Dendritic cell treated with granulocyte-macrophage colony-stimulating factor and Interleukin-4, amounts not matched to agents 40 ng/mL and 50 ng/mL, for 4 days (primary cell): ENCODE results near the gene BFSP2.
"Not testable (repeated sequence)": the region's sequence is repeated elsewhere in the genome, so short reads cannot be mapped to it uniquely, and the experiment has no call there.

Source experiments
- H3K27ac Mint-ChIP-seq: one replicate; pipeline ENCODE4 v1.8.0; 2022; ENCODE audit warnings: mild to moderate bottlenecking, mixed read lengths
- H3K27me3 Mint-ChIP-seq: one replicate; pipeline ENCODE4 v1.8.0; 2022; ENCODE audit warnings: mild to moderate bottlenecking, mixed read lengths
- H3K36me3 Mint-ChIP-seq: one replicate; pipeline ENCODE4 v1.8.0; 2022; ENCODE audit warnings: low read depth, mixed read lengths
- H3K4me1 Mint-ChIP-seq: one replicate; pipeline ENCODE4 v1.8.0; 2022; ENCODE audit warnings: low read depth, mixed read lengths
- H3K4me3 Mint-ChIP-seq: one replicate; pipeline ENCODE4 v1.8.0; 2022; ENCODE audit warnings: mild to moderate bottlenecking, moderate library complexity, mixed read lengths
- H3K9me3 Mint-ChIP-seq: one replicate; pipeline ENCODE4 v1.8.0; 2022; ENCODE audit warnings: mixed read lengths
- intact Hi-C: fragments of 100-400 bp; cut with micrococcal nuclease; formaldehyde crosslinking; loops from one replicate; pipeline ENCODE4 v1.15.0; 2022

Gene BFSP2

DNA sequence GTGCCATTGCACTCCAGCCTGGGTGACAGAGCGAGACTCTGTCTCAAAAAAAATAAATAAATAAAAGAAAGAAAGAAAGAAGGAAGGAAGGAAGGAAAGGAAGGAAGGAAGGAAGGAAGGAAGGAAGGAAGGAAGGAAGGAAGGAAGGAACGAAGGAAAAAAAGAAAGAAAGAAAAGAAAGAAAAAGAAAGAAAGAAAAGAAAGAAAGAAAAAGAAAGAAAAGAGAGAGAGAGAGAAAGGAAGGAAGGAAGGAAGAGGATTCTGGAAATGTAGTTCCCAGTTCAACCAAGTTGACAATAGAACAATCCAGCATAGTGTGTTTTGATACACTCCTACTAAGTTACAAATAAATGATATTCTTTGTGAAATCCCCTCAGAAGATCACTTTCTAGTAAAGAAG is 102.7 kb downstream of the BFSP2 start:
- H3K4me1 Mint-ChIP-seq: peaks cover 15% of the 10 kb centered on the region
- H3K36me3 Mint-ChIP-seq, H3K9me3 Mint-ChIP-seq, H3K27me3 Mint-ChIP-seq, intact Hi-C loops, H3K27ac Mint-ChIP-seq, H3K4me3 Mint-ChIP-seq: not testable (repeated sequence)

DNA sequence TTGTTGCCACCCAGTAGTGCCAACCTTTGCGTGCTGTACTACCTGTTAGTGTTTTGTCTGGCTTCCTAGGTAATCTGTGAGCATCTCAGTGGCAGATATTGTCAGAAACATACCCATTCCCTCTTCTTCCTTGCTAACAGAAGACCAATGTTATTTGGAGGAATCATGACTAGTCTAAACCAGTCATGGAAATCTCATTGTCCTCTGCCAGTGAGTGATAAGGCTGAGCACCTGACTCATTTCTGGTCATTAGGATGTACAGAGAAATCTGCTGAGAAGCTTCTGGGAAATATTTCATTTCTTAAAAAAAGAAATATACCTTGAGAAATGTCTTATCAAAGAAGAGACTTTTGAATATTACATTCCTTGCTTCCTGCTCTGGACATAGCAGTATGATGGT is 103.6 kb downstream of the BFSP2 start:
- intact Hi-C loops: no loop called here
- Mint-ChIP-seq H3K27ac (no peak overlapping the region), H3K27me3 (peaks cover 4% of the 10 kb centered on the region), H3K9me3 (no peaks in the 10 kb centered on the region), H3K4me3 (no peak overlapping the region), H3K4me1 (peaks cover 15% of the 10 kb centered on the region), H3K36me3 (no peaks in the 10 kb centered on the region)

DNA sequence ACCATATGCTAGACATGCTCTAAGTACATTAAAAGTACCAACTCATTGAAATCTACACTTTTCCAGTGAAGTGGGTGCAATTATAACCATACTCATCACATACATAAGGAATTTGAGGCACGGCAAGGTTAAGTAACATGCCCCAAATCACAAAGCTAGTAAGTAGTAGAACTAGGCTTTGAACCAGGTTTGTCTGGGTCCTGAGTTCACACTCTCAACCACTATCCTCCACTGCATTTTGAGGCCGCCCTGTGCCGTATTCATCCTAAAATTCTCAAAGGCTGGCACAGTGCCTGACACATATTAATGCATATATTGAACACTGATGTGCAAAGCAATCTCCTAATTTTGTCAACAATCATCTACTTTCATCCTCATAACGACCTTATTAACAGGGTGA is 104.9 kb downstream of the BFSP2 start:
- Mint-ChIP-seq H3K4me3 (no peak overlapping the region), H3K36me3 (no peaks in the 10 kb centered on the region), H3K27ac (no peak overlapping the region), H3K9me3 (no peaks in the 10 kb centered on the region), H3K4me1 (peaks cover 15% of the 10 kb centered on the region), H3K27me3 (peaks cover 4% of the 10 kb centered on the region)
- intact Hi-C loops: no loop called here

DNA sequence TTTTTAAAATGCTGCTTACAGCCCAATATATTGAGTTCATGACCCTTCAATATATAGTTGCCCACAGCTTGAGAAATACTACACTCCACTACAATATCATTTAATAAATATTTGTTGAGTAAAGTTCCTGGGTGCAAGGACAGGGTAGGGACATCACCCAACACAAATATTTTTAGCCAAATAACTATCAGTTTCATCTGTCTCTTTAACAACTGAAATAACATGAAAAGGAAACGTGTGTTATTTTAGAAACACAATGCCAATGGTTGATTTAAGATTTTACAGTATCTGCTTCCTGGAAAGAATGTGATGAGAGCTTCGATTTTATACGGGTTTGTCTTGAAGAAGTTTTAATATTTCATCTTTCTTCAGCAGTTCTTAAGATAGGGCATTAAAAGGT is 106.0 kb downstream of the BFSP2 start:
- Mint-ChIP-seq H3K4me3 (no peak overlapping the region), H3K9me3 (no peaks in the 10 kb centered on the region), H3K36me3 (no peaks in the 10 kb centered on the region), H3K27ac (peak overlapping the region; percentile 84), H3K4me1 (peaks cover 15% of the 10 kb centered on the region), H3K27me3 (peaks cover 4% of the 10 kb centered on the region)
- intact Hi-C loops: no loop called here

DNA sequence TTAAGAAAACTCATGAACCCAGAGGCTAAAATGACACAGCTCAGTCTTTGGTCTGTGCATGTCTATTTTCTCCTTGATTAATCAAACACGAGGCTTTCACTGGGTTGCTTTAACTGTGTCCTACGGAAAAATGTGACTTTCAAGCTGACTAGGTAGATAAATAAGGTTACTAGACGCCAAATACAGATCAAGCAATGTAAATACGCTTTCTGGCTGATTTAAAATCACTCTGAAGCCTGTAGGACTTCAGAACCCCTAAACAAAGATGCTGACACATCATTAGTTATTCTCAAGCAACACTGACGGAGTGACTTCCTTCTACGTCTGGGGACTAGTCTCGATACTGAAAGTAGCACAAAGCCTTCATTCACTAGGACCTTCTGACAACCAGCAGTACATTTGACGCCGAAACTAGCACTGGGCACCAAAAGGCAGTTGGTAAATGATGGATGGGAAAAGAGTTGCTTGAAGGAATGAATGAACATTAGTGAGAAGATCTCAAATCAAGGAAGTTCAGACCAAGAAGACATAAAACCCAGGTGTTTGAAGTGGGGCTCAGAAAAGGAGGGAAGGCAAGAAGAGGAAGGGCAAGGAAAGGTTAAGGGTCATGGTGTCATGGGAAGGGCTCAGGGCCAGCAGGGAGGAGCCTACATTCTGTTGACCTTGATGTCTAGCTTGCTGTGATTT is 106.5 kb downstream of the BFSP2 start:
- Mint-ChIP-seq H3K4me1 (peaks cover 15% of the 10 kb centered on the region), H3K4me3 (peak overlapping the region; percentile 68), H3K27me3 (peaks cover 2% of the 10 kb centered on the region), H3K27ac (peak overlapping the region; percentile 84), H3K9me3 (no peaks in the 10 kb centered on the region), H3K36me3 (no peaks in the 10 kb centered on the region)
- intact Hi-C loops: no loop called here

DNA sequence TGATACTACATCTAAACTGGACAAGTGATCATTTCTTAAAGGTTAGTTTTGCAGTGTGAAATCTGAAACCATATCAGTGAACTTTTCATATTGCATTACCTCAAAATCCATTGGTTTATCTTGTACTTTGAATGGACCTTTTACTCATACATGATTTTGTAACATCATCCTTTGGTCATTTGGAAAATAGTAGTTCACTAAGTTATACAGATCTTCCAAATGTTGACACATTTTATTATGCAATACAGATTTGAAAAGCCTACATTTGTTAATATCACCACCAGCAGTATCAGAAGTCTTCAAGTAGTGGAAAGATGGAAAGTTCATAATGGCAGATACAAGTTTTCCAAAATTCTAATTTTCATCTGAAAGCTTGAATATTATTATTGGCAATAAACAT is 109.6 kb downstream of the BFSP2 start:
- no peak overlapping the region for H3K4me3 Mint-ChIP-seq
- peaks cover 15% of the 10 kb centered on the region for H3K4me1 Mint-ChIP-seq
- H3K9me3 Mint-ChIP-seq: no peaks in the 10 kb centered on the region
- intact Hi-C loops: no loop called here
- H3K36me3 Mint-ChIP-seq: no peaks in the 10 kb centered on the region
- no peak overlapping the region for H3K27ac Mint-ChIP-seq
- H3K27me3 Mint-ChIP-seq: no peaks in the 10 kb centered on the region

DNA sequence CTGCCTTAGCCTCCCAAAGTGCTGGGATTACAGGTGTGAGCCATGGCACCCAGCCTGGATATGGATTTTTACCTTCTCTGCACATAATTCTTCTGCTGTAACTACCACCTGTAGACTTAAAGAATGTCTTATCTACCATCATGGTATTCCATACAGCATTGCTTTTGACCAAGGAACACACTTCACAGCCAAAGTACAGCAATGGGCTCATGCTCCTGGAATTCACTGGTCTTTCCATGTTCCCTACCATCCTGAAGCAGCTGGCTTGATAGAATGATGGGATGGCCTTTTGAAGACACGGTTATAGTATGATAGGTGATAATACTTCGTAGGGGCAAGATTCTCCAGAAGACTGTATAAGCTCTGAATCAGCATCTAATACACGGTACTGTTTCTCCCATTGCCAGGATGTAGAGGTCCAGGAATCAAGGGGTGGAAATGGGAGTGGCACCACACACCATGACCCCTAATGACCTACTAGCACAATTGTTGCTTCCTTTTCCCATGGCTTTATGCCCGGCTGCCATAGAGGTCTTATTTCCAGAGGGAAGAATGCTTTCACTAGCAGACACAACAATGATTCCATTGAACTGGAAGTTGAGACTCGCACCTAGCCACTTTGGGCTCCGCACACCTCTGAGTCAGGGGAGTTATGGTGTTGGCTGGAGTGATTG is 112.7 kb downstream of the BFSP2 start:
- intact Hi-C loops: no loop called here
- Mint-ChIP-seq H3K27me3 (no peaks in the 10 kb centered on the region), H3K27ac (no peak overlapping the region), H3K9me3 (no peaks in the 10 kb centered on the region), H3K4me3 (no peak overlapping the region), H3K36me3 (no peaks in the 10 kb centered on the region), H3K4me1 (peaks cover under 1% of the 10 kb centered on the region)

DNA sequence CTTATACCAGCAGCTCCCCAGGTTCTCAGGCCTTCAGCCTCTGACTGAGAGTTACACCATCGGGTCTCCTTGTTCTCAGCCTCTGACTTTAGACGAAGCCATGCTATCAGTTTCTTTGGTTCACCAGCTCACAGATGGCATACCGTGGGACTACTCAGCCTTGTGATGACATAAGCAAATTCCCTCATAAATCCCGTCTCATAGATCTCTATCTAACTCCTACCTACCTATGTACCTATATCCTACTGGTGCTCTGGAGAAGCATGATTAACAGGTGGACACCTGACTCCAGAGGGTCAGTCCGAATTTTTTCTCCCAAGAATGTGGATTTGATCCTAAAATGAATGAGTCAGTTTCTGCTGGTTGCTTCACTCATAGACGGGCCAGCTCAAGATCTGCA is 114.6 kb downstream of the BFSP2 start:
- no peaks in the 10 kb centered on the region for H3K36me3 Mint-ChIP-seq
- H3K4me3 Mint-ChIP-seq: no peak overlapping the region
- no peaks in the 10 kb centered on the region for H3K27me3 Mint-ChIP-seq
- H3K27ac Mint-ChIP-seq: no peak overlapping the region
- no peaks in the 10 kb centered on the region for H3K9me3 Mint-ChIP-seq
- intact Hi-C loops: no loop called here
- H3K4me1 Mint-ChIP-seq: no peaks in the 10 kb centered on the region

DNA sequence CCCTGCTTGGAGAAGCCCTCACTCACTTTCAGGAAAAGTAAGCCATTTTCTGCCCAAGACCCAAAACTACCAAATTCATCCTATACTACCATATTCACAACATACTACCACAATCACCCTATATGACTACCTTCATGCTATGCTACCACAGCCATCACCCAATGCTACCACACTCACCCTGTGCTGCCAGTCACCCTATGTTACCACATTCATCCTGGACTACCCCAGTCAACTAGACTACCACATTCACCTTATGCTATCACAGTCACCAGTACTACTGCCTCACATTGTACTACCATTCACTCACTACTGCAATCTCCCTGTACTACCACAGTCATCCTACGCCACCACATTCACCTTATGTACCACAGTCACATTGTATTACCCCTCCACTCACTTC is 115.3 kb downstream of the BFSP2 start:
- Mint-ChIP-seq H3K4me1 (no peaks in the 10 kb centered on the region), H3K4me3 (no peak overlapping the region), H3K27ac (no peak overlapping the region), H3K9me3 (no peaks in the 10 kb centered on the region), H3K27me3 (no peaks in the 10 kb centered on the region), H3K36me3 (no peaks in the 10 kb centered on the region)
- intact Hi-C loops: no loop called here

DNA sequence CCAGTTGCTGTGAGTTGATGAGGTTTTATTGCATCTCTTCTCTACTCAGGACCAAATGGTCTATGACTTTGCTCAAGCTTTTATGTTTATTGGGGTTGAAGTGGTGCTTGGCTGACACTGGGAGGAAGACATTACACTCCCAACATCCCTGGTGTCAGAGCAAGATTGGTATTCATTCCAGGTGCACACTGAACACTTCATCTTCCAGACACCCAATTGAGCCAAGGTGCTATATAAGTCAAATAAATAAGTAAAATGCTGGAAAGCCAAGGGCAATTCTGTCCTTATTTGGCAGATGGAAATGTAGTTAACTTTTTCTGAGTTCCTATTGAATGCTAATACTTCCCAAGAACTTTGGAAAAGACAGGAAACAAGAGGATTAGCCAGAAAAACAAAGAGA is 120.4 kb downstream of the BFSP2 start:
- Mint-ChIP-seq H3K27me3 (no peaks in the 10 kb centered on the region), H3K27ac (no peak overlapping the region), H3K9me3 (no peaks in the 10 kb centered on the region), H3K36me3 (no peaks in the 10 kb centered on the region), H3K4me3 (no peak overlapping the region), H3K4me1 (peaks cover 14% of the 10 kb centered on the region)
- intact Hi-C loops: no loop called here

DNA sequence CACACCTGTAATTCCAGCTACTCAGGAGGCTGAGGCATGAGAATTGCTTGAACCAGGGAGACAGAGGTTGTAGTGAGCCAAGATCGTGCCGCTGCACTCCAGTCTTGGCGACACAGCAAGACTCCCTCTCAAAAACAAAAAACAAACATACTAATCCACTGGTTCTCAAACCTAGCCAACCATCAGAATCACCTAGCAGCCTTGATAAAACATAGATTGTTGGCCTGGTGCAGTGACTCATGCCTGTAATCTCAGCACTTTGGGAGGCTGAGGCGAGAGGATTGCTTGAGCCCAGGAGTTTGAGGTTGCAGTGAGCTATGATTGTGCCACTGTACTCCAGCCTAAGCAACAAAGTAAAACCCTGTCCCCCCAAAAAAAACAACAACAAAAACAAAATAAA is 121.1 kb downstream of the BFSP2 start:
- H3K27ac Mint-ChIP-seq, H3K27me3 Mint-ChIP-seq, intact Hi-C loops, H3K4me3 Mint-ChIP-seq, H3K9me3 Mint-ChIP-seq, H3K36me3 Mint-ChIP-seq: not testable (repeated sequence)
- H3K4me1 Mint-ChIP-seq: peaks cover 14% of the 10 kb centered on the region

DNA sequence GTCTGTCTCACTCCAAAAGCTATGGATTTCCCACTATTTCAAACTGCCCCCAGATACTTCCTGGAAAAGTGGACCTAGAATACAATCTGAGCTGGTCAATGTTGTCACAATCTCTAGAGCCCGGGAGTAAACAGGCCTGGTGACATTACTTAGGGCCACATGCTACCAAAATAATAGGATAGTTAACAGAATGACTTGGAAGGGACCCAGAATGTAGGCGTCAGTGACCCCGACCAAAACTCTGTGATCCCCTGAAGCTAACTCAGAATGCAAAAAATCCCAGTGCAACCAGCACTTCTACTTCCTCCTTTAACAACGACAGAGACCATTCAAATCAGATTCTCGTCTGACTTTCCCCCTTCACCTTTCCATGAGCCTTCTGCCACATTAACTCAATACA is 122.1 kb downstream of the BFSP2 start:
- no peaks in the 10 kb centered on the region for H3K36me3 Mint-ChIP-seq
- H3K27ac Mint-ChIP-seq: peak overlapping the region; percentile 42
- H3K27me3 Mint-ChIP-seq: no peaks in the 10 kb centered on the region
- H3K4me1 Mint-ChIP-seq: peaks cover 17% of the 10 kb centered on the region
- no peak overlapping the region for H3K4me3 Mint-ChIP-seq
- intact Hi-C loops: no loop called here
- no peaks in the 10 kb centered on the region for H3K9me3 Mint-ChIP-seq

DNA sequence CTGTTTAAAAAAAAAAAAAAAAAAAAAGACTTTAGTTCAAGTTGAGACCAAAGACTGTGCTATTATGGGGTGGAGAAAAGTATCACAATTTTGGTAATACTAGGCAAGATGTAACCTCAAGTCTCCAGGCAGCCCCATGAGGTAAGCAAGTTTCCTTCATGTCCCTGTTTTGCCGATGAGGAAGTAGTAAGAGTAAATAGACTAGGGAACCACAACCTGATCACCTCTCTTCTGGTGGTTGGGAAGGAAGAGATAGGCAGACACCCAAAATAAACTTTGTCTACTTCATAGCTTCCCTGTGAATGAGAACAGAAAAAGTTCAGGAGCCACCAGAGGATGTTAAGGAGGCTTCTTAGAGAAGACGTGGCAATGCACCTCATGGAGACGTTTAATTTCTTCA is 123.9 kb downstream of the BFSP2 start:
- peak overlapping the region; percentile 30 for H3K27ac Mint-ChIP-seq
- intact Hi-C loops, H3K27me3 Mint-ChIP-seq, H3K4me3 Mint-ChIP-seq, H3K36me3 Mint-ChIP-seq, H3K9me3 Mint-ChIP-seq: not testable (repeated sequence)
- H3K4me1 Mint-ChIP-seq: peaks cover 24% of the 10 kb centered on the region
